Sigmoid colon (tissue), 7 donors: ENCODE measurements around the gene SUGP2. TPM values are rescaled to one million over a fixed set of nuclear protein-coding genes. Genes with fewer than 3 reads are reported as not detected.

ENCODE experiments used
- DNase-seq: peaks from one replicate; pipeline ENCODE4 v3.0.0-alpha.2; 2019
- H3K27ac ChIP-seq, 4 donors: fragments of 200-600 bp; sonication (generic); one replicate each; pipeline ENCODE4 v1.5.1; 2016 to 2019; ENCODE audit warnings: mild to moderate bottlenecking in 1 of 4
- H3K27me3 ChIP-seq, 3 donors: fragments of 200-600 bp; sonication (generic); one replicate each; pipeline ENCODE4 v1.5.1; 2019; ENCODE audit warnings: mild to moderate bottlenecking in 1 of 3
- H3K36me3 ChIP-seq, 4 donors: fragments of 200-600 bp; sonication (generic); one replicate each; pipeline ENCODE4 v1.5.1; 2016 to 2019
- H3K4me1 ChIP-seq, 4 donors: fragments of 200-600 bp; sonication (generic); one replicate each; pipeline ENCODE4 v1.5.1; 2017 to 2019
- H3K4me3 ChIP-seq, 4 donors: fragments of 200-600 bp; sonication (generic); one replicate each; pipeline ENCODE4 v1.5.1; 2017 to 2019; ENCODE audit warnings: mild to moderate bottlenecking in 2 of 4, moderate library complexity in 1 of 4
- H3K9me3 ChIP-seq, 4 donors: fragments of 200-600 bp in 3 of 4; sonication (generic) in 3 of 4; one replicate each; pipeline versions ENCODE4 v1.5.1 to v1.6.1; 2013 to 2019
- EP300 ChIP-seq, 4 donors: sonication (generic); formaldehyde crosslinking; IDR thresholded peaks; one replicate each; pipeline ENCODE4 v1.6.1; 2017; ENCODE audit warnings: antibody characterized with exemption in 4 of 4
- POLR2A ChIP-seq, 2 donors: fragments of 450-650 bp; IDR thresholded peaks; one replicate each; pipeline ENCODE4 v1.6.1; 2016; ENCODE audit warnings: antibody characterized with exemption in 2 of 2, mild to moderate bottlenecking in 2 of 2, moderate library complexity in 2 of 2
- POLR2AphosphoS5 ChIP-seq, 4 donors: sonication (generic); formaldehyde crosslinking; IDR thresholded peaks; one replicate each; pipeline ENCODE4 v1.6.1; 2017; ENCODE audit warnings: antibody characterized with exemption in 4 of 4
- WGBS, 2 donors: extraction: QIAGEN DNeasy Blood & Tissue Kit; methylation state at CpG; one replicate each; pipeline ENCODE4 v1.1.7; 2013; 5-methylcytosine and 5-hydroxymethylcytosine counted together
- intact Hi-C: fragments of 100-400 bp; cut with DNase I; formaldehyde crosslinking; loops from one replicate; pipeline ENCODE4 v1.15.1; 2023
- polyA plus RNA-seq, 3 donors: library from polyadenylated mRNA; stranded (reverse); fragments of 200-250 nt; gene quantifications; one replicate each; pipeline ENCODE4 v1.2.3, GENCODE V29; 2013
- total RNA-seq, 4 donors: library from RNA; depleted of rRNA; stranded (reverse); fragments of >200 nt; gene quantifications; one replicate each; pipeline ENCODE4 v1.1.0, GENCODE V29; 2016
- TF ChIP-seq, protein P1 (sequence below), 4 experiments: fragments of 450-650 bp in 3 of 4; fragments of 200-600 bp in 1 of 4; IDR thresholded peaks; one replicate each; pipeline ENCODE4 v1.5.1; 2016 to 2019; ENCODE audit warnings: antibody characterized with exemption in 4 of 4, mild to moderate bottlenecking in 3 of 4, moderate library complexity in 2 of 4
- donor health status: healthy with polysubstance abuse.
- donor health status: Bipolar disorder and iron deficiency.
- donor health status: healthy.

The SUGP2 gene
- total and polyA plus RNA-seq, 7 donors, result 7.8 to 82.3 (median 30.3) TPM

DNA sequence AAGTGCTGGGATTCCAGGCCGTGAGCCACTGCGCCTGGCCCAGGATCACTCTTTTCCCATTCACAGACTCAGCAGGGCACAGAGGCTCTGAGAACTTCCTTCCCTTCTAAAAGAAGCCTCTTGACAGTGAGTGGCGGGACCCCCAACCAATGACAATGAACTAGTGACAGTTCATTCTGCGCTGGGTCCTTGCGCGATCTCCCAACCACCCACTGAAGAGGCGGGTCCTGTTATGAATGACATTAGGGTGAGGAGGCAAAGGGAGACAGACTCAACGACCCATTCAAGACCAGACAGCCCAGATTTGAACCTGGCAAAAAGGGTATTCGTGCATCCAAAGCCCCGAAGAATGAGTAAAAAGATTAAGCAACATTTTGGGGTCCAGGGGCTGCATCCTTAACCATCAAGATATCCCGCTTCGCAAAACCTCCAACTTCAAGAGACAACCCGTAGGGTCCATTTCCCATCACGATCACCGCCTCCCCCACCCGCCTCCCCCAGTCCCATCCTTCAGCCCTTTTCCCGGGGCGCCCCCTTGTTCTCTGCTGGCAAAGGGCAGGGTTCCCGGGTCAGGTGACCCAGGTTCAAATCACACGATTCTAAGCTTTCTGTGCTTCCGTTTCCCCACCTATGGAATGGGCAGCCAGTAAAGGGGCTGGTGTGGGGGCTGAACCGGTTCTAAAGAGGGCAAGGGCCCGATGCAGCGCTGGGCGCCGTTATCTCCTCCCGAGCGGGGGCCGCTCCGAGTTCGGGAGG is 719 bp downstream of the SUGP2 start:
- Histone ChIP-seq H3K4me1 (peaks cover 0 to 32% (median 26%) of the 10 kb centered on the region in 4 donors), H3K4me3 (peak overlapping the region; percentile 74 to 92 (median 88)), H3K27me3 (no peaks in the 10 kb centered on the region), H3K27ac (peak overlapping the region; percentile 93 to 97 (median 95)), H3K36me3 (peaks cover 12 to 33% (median 16%) of the 10 kb centered on the region in 4 donors), H3K9me3 (no peaks in the 10 kb centered on the region)
- TF ChIP-seq, protein P1, sequence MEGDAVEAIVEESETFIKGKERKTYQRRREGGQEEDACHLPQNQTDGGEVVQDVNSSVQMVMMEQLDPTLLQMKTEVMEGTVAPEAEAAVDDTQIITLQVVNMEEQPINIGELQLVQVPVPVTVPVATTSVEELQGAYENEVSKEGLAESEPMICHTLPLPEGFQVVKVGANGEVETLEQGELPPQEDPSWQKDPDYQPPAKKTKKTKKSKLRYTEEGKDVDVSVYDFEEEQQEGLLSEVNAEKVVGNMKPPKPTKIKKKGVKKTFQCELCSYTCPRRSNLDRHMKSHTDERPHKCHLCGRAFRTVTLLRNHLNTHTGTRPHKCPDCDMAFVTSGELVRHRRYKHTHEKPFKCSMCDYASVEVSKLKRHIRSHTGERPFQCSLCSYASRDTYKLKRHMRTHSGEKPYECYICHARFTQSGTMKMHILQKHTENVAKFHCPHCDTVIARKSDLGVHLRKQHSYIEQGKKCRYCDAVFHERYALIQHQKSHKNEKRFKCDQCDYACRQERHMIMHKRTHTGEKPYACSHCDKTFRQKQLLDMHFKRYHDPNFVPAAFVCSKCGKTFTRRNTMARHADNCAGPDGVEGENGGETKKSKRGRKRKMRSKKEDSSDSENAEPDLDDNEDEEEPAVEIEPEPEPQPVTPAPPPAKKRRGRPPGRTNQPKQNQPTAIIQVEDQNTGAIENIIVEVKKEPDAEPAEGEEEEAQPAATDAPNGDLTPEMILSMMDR (IDR thresholded peaks at IDR 0.05), result no peak
- no peak for TF ChIP-seq EP300 (IDR thresholded peaks at IDR 0.05)
- no peak for TF ChIP-seq POLR2A (IDR thresholded peaks at IDR 0.05)
- no peak for TF ChIP-seq POLR2AphosphoS5 (IDR thresholded peaks at IDR 0.05)
- 5 to 16% methylated on average over 31 of the region's 31 CpGs for WGBS, 2 donors
- intact Hi-C loops, result loop anchor here (2.0 kb wide), 1 partner anchor 30 kb away; the partner anchor contains the start of gene SLC25A42
- DNase-seq, result peak; percentile 91

GRCh38 chr19:19031891-19032290 is 1.4 kb downstream of the SUGP2 start:
- Histone ChIP-seq H3K9me3 (no peaks in the 10 kb centered on the region), H3K4me3 (peak overlapping the region in 3 of 4 donors; percentile 74 to 88 (median 87)), H3K27me3 (no peaks in the 10 kb centered on the region), H3K36me3 (peaks cover 13 to 40% (median 23%) of the 10 kb centered on the region in 4 donors), H3K27ac (peak overlapping the region in 3 of 4 donors; percentile 93 to 96 (median 94)), H3K4me1 (peaks cover 0 to 32% (median 26%) of the 10 kb centered on the region in 4 donors)
- TF ChIP-seq POLR2AphosphoS5 (IDR thresholded peaks at IDR 0.05) (no peak), EP300 (IDR thresholded peaks at IDR 0.05) (no peak), POLR2A (IDR thresholded peaks at IDR 0.05) (no peak)
- TF ChIP-seq, protein P1 (IDR thresholded peaks at IDR 0.05), result no peak
- DNase-seq, result no peak
- 65 to 81% methylated on average over 5 of the region's 5 CpGs for WGBS, 2 donors
- intact Hi-C loops, result loop anchor here (2.0 kb wide), 1 partner anchor 31 kb away; the partner anchor contains the start of gene SLC25A42

DNA sequence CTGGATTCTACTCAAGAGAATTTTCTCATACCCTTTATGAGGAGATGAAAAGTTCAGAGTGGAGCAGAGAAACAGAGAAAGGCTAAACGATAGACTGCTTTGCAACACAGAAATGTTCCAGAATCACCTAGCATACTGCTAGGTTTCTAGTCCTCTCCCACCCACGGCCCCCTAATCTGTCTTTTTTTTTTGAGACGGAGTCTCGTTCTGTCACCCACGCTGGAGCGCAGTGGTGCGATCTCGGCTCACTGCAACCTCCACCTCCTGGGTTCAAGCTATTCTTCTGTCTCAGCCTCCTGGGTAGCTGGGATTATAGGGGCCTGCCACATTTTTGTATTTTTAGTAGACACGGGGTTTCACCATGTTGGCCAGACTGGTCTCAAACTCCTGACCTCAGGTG is 4.8 kb downstream of the SUGP2 start:
- Histone ChIP-seq H3K4me1 (peaks cover 0 to 21% (median 16%) of the 10 kb centered on the region in 4 donors), H3K36me3 (peaks cover 31 to 74% (median 52%) of the 10 kb centered on the region in 4 donors), H3K4me3 (no peak overlapping the region), H3K9me3 (no peaks in the 10 kb centered on the region), H3K27ac (no peak overlapping the region), H3K27me3 (no peaks in the 10 kb centered on the region)
- intact Hi-C loops, result no loop called here
- 94 to 96% methylated on average over 9 of the region's 9 CpGs for WGBS, 2 donors
- no peak for TF ChIP-seq POLR2A (IDR thresholded peaks at IDR 0.05)
- TF ChIP-seq EP300 (IDR thresholded peaks at IDR 0.05), result no peak
- TF ChIP-seq, protein P1 (IDR thresholded peaks at IDR 0.05), result no peak
- TF ChIP-seq POLR2AphosphoS5 (IDR thresholded peaks at IDR 0.05), result no peak
- DNase-seq, result no peak

DNA sequence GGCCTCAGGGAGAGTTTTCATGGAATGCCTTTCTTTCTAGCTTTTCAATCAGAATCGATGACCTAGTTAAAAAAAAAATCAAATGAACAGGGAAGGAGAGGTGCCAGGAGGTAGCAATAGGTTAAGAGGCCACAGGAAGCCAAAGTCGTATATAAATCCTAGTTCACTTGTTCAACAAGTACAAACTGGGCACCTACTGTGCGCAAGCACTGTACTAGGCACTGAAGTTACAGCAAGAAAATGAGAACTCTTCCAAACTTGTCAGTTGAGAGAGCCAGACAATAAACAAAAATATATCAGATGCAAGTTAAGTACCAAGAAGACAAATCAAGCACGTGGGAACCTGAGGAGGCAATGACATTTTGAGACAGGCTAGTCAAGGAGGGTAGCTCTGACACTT is 6.1 kb downstream of the SUGP2 start:
- no peaks in the 10 kb centered on the region for H3K27me3 ChIP-seq
- no peak for DNase-seq
- H3K36me3 ChIP-seq, result peaks cover 34 to 87% (median 60%) of the 10 kb centered on the region in 4 donors
- intact Hi-C loops, result no loop called here
- WGBS, 2 donors, result 85 to 96% methylated on average over 4 of the region's 4 CpGs
- TF ChIP-seq POLR2AphosphoS5 (IDR thresholded peaks at IDR 0.05) (no peak), EP300 (IDR thresholded peaks at IDR 0.05) (no peak), POLR2A (IDR thresholded peaks at IDR 0.05) (no peak)
- TF ChIP-seq, protein P1 (IDR thresholded peaks at IDR 0.05), result no peak
- peaks cover 0 to 15% (median 11%) of the 10 kb centered on the region in 4 donors for H3K4me1 ChIP-seq
- no peaks in the 10 kb centered on the region for H3K9me3 ChIP-seq
- H3K4me3 ChIP-seq, result no peak overlapping the region
- H3K27ac ChIP-seq, result no peak overlapping the region
